T-helper 1 cell treated with Interleukin-12 subunit alpha and Interleukin-12 subunit beta and Interleukin-4 antibody, amounts not matched to agents 30 μg/mL and 1 μg/mL, for 36 hours (primary cell): ENCODE results near the gene CYP27B1.

Source experiments
- H3K27ac Mint-ChIP-seq: one replicate; pipeline ENCODE4 v1.8.0; 2021; ENCODE audit warnings: mild to moderate bottlenecking, mixed read lengths
- H3K27me3 Mint-ChIP-seq: one replicate; pipeline ENCODE4 v1.8.0; 2021; ENCODE audit warnings: low read depth, mixed read lengths
- H3K36me3 Mint-ChIP-seq: one replicate; pipeline ENCODE4 v1.8.0; 2021; ENCODE audit warnings: low read depth, mixed read lengths
- H3K4me1 Mint-ChIP-seq: one replicate; pipeline ENCODE4 v1.8.0; 2021; ENCODE audit warnings: low read depth, mixed read lengths
- H3K4me3 Mint-ChIP-seq: one replicate; pipeline ENCODE4 v1.8.0; 2021; ENCODE audit warnings: mild to moderate bottlenecking, moderate library complexity, mixed read lengths
- H3K9me3 Mint-ChIP-seq: one replicate; pipeline ENCODE4 v1.8.0; 2021; ENCODE audit warnings: mixed read lengths

CYP27B1 gene

DNA sequence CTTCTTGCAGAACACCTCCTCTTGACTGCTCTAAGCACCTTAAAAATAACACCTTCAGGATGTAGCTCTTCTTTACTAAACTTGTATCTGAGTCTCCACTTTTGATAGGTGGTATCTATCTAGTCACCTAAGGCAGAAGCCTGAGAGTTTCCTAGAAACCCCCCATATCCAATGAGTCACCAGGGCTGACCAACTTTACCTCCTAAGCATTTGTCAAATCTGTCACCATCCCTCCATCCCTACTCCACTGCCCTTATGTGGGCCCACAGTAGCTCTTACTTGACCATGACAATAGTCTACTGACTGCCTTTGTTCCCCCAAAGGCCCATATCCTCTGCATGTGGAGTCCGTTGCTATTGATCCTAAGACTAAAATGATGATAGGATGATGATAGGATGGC is 35.7 kb upstream of the CYP27B1 start:
- no peaks in the 10 kb centered on the region for H3K27me3 Mint-ChIP-seq
- no peak overlapping the region for H3K27ac Mint-ChIP-seq
- no peaks in the 10 kb centered on the region for H3K9me3 Mint-ChIP-seq
- peaks cover 17% of the 10 kb centered on the region for H3K36me3 Mint-ChIP-seq
- H3K4me3 Mint-ChIP-seq: no peak overlapping the region
- no peaks in the 10 kb centered on the region for H3K4me1 Mint-ChIP-seq

- Mint-ChIP-seq H3K27me3 (no peaks in the 10 kb centered on the region), H3K4me1 (no peaks in the 10 kb centered on the region), H3K9me3 (no peaks in the 10 kb centered on the region), H3K27ac (peak overlapping the region; percentile 17), H3K36me3 (peaks cover 28% of the 10 kb centered on the region), H3K4me3 (no peak overlapping the region)
These were observed 34.1 kb upstream of the CYP27B1 start for GRCh38 chr12:57800965-57801364.

- H3K27ac Mint-ChIP-seq: no peak overlapping the region
- H3K27me3 Mint-ChIP-seq: no peaks in the 10 kb centered on the region
- H3K36me3 Mint-ChIP-seq: peaks cover 32% of the 10 kb centered on the region
- H3K9me3 Mint-ChIP-seq: no peaks in the 10 kb centered on the region
- peaks cover under 1% of the 10 kb centered on the region for H3K4me1 Mint-ChIP-seq
- no peak overlapping the region for H3K4me3 Mint-ChIP-seq
These were observed 31.1 kb upstream of the CYP27B1 start for GRCh38 chr12:57797933-57798332.

GRCh38 chr12:57796996-57797395 is 30.1 kb upstream of the CYP27B1 start:
- H3K36me3 Mint-ChIP-seq: peaks cover 35% of the 10 kb centered on the region

GRCh38 chr12:57795354-57795753 is 28.5 kb upstream of the CYP27B1 start:
- Mint-ChIP-seq H3K27ac (no peak overlapping the region), H3K4me3 (no peak overlapping the region), H3K36me3 (peaks cover 30% of the 10 kb centered on the region), H3K4me1 (peaks cover 2% of the 10 kb centered on the region), H3K27me3 (no peaks in the 10 kb centered on the region), H3K9me3 (no peaks in the 10 kb centered on the region)

More at GRCh38 chr12:57796996-57797395, 30.1 kb upstream of the CYP27B1 start:
- Mint-ChIP-seq H3K9me3 (no peaks in the 10 kb centered on the region), H3K4me3 (no peak overlapping the region), H3K27ac (no peak overlapping the region), H3K27me3 (no peaks in the 10 kb centered on the region), H3K4me1 (peaks cover 2% of the 10 kb centered on the region)

DNA sequence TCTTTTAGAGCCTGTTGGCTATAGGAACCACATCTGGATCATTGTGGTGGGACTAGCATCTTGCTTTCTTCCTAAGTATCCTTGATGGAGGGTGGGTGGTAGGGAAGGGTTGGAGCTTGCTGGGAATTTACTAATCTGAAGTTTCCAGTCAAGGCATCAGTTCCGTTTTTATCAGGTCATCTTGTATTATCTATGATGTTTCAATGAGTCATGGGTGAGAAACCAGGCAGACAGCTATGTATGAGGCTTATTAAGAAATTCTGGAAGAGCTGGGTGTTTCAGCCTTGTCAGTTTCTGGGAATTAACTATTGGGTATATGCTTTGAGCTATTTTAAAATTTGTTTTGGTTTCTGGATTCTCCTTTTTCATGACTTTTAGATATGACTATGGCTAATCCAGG is 27.0 kb upstream of the CYP27B1 start:
- H3K27me3 Mint-ChIP-seq: no peaks in the 10 kb centered on the region
- peaks cover 25% of the 10 kb centered on the region for H3K36me3 Mint-ChIP-seq
- no peak overlapping the region for H3K27ac Mint-ChIP-seq
- H3K4me3 Mint-ChIP-seq: no peak overlapping the region
- H3K4me1 Mint-ChIP-seq: peaks cover 2% of the 10 kb centered on the region
- no peaks in the 10 kb centered on the region for H3K9me3 Mint-ChIP-seq

DNA sequence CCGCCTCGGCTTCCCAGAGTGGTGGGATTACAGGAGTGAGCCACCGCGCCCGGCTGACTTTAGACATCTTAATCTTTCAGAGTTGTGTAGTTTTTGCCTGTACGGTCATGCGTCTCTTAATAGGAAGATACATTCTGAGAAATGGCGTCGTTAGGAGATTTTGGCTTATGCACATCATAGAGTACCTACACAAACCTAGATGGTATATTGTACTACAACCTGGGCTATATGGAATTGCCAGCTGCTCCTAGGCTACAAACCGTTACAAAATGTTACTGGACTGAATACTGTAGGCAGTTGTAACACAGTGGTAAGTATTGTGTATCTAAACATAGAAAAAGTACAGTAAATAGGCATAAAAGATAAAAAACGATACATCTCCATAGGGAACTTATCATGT is 17.0 kb upstream of the CYP27B1 start:
- peak overlapping the region; percentile 76 for H3K4me3 Mint-ChIP-seq
- no peaks in the 10 kb centered on the region for H3K27me3 Mint-ChIP-seq
- H3K27ac Mint-ChIP-seq: peak overlapping the region; percentile 46
- peaks cover 25% of the 10 kb centered on the region for H3K36me3 Mint-ChIP-seq
- no peaks in the 10 kb centered on the region for H3K9me3 Mint-ChIP-seq
- H3K4me1 Mint-ChIP-seq: peaks cover 35% of the 10 kb centered on the region

GRCh38 chr12:57783466-57783801 is 16.6 kb upstream of the CYP27B1 start:
- Mint-ChIP-seq H3K27me3 (no peaks in the 10 kb centered on the region), H3K9me3 (no peaks in the 10 kb centered on the region), H3K27ac (peak overlapping the region; percentile 97), H3K4me3 (peak overlapping the region; percentile 99), H3K36me3 (peaks cover 22% of the 10 kb centered on the region), H3K4me1 (peaks cover 38% of the 10 kb centered on the region)

GRCh38 chr12:57782608-57783465 is 16.0 kb upstream of the CYP27B1 start, which contains the start of gene TSFM:
Gene TSFM (plus strand): TSS chr12:57782787. CDS start chr12:57782802, 15 bp downstream.
- H3K9me3 Mint-ChIP-seq: no peaks in the 10 kb centered on the region
- peaks cover 21% of the 10 kb centered on the region for H3K36me3 Mint-ChIP-seq

DNA sequence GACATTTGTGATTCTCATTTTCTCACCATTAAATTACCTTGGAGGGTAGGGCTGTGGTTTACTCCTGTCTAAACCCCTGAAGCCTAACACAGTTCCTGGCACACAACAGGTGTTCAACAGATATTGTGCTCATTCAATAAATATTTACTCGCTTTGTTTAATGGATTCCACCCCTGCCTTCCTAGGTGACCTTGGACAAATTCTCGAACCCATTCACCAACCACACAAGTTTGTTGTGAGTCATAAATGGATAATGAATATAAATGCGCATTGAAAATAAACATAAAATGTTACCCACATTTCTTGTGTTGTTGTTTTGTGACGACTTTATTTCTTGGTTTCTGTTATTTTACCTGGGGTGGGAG is 15.3 kb upstream of the CYP27B1 start:
- Mint-ChIP-seq H3K4me3 (peak overlapping the region; percentile 99), H3K36me3 (peaks cover 16% of the 10 kb centered on the region)

More at GRCh38 chr12:57782608-57783465, 16.0 kb upstream of the CYP27B1 start, which contains the start of gene TSFM:
- Mint-ChIP-seq H3K4me1 (peaks cover 38% of the 10 kb centered on the region), H3K27ac (peak within 1 kb of the TSS; percentile 97), H3K27me3 (no peaks in the 10 kb centered on the region), H3K4me3 (peak within 1 kb of the TSS; percentile 99)

GRCh38 chr12:57781801-57782200 is 14.9 kb upstream of the CYP27B1 start:
- H3K36me3 Mint-ChIP-seq: peaks cover 14% of the 10 kb centered on the region
- peaks cover 36% of the 10 kb centered on the region for H3K4me1 Mint-ChIP-seq
- peak overlapping the region; percentile 3 for H3K4me3 Mint-ChIP-seq
- no peaks in the 10 kb centered on the region for H3K9me3 Mint-ChIP-seq
- peak overlapping the region; percentile 97 for H3K27ac Mint-ChIP-seq
- no peaks in the 10 kb centered on the region for H3K27me3 Mint-ChIP-seq

More for the DNA sequence above, 15.3 kb upstream of the CYP27B1 start:
- H3K27ac Mint-ChIP-seq: peak overlapping the region; percentile 97
- no peaks in the 10 kb centered on the region for H3K27me3 Mint-ChIP-seq
- H3K4me1 Mint-ChIP-seq: peaks cover 37% of the 10 kb centered on the region
- H3K9me3 Mint-ChIP-seq: no peaks in the 10 kb centered on the region

DNA sequence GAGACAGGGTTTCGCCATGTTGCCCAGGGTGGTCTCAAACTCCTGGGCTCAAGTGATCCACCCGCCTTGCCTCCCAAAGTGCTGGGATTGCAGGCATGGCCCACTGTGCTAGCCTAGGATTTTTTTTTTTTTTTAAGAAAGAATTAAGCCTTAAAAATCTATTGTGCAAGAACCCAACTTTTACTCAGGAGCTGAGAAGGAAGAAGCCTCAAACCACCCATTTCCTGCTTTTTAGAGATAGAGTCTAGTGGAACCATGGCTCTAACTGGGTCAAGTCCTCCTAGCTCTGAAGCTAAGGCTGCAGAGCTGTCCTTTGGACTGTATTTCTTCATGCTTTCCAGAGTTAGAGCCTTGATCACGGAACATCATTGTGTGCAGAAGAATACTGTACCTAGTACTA is 14.4 kb upstream of the CYP27B1 start:
- H3K27me3 Mint-ChIP-seq: no peaks in the 10 kb centered on the region
- peaks cover 10% of the 10 kb centered on the region for H3K36me3 Mint-ChIP-seq
- no peak overlapping the region for H3K4me3 Mint-ChIP-seq
- peak overlapping the region; percentile 97 for H3K27ac Mint-ChIP-seq
- peaks cover 36% of the 10 kb centered on the region for H3K4me1 Mint-ChIP-seq
- no peaks in the 10 kb centered on the region for H3K9me3 Mint-ChIP-seq

GRCh38 chr12:57780284-57780897 is 13.5 kb upstream of the CYP27B1 start:
- H3K27ac Mint-ChIP-seq: peak overlapping the region; percentile 35
- H3K4me3 Mint-ChIP-seq: no peak overlapping the region
- H3K4me1 Mint-ChIP-seq: peaks cover 34% of the 10 kb centered on the region
- H3K9me3 Mint-ChIP-seq: no peaks in the 10 kb centered on the region
- H3K27me3 Mint-ChIP-seq: no peaks in the 10 kb centered on the region
- peaks cover 11% of the 10 kb centered on the region for H3K36me3 Mint-ChIP-seq

DNA sequence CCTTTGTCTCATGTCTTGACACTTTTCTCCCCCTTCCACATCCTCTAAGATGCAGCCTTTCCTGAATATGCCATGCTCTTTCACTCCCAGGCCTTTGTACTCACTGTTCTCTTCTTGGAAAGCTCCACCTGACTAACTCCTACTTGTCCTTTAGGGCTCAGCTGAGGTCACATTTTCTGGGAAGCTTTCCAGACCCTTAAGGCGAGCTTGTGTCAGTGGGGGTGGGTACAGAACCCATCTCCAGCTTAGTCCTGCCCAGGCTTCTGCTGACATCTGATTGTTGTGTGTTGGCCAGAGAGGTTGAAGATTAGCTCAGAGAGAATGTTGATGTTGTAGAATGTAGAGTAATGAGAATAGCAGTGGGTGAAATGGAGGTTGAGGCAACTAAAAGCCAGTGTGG is 12.9 kb upstream of the CYP27B1 start:
- H3K36me3 Mint-ChIP-seq: peaks cover 11% of the 10 kb centered on the region
- H3K4me3 Mint-ChIP-seq: no peak overlapping the region
- peaks cover 34% of the 10 kb centered on the region for H3K4me1 Mint-ChIP-seq
- peak overlapping the region; percentile 26 for H3K27ac Mint-ChIP-seq
- no peaks in the 10 kb centered on the region for H3K27me3 Mint-ChIP-seq
- no peaks in the 10 kb centered on the region for H3K9me3 Mint-ChIP-seq

DNA sequence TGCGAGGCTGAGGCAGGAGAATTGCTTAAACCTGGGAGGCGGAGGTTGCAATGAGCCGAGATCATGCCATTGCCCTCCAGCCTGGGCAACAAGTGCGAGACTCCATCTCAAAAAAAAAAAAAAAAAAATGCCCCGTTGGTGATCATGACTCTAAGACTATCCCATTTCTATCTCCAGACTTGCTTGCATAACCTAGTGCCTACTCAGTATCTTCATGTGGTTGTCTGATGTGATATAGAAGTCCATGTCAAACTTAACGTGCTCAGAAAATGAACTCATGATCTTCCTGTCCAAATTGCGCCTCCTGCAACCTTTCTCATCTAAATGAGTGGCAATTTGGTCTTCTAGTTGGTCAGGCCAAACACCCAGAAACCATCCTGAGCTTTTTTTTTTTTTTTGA is 11.0 kb upstream of the CYP27B1 start:
- H3K9me3 Mint-ChIP-seq: no peaks in the 10 kb centered on the region
- H3K27me3 Mint-ChIP-seq: no peaks in the 10 kb centered on the region
- H3K27ac Mint-ChIP-seq: no peak overlapping the region
- peaks cover 8% of the 10 kb centered on the region for H3K36me3 Mint-ChIP-seq
- no peak overlapping the region for H3K4me3 Mint-ChIP-seq
- H3K4me1 Mint-ChIP-seq: peaks cover 35% of the 10 kb centered on the region
